T-helper 2 cell treated with Interferon-gamma antibody and Interleukin-4, amounts not matched to agents 100 ng/mL and 5 ng/mL, for 36 hours (primary cell): Measurements from ENCODE around the gene LRRC32. TPM values are rescaled to one million over a fixed set of nuclear protein-coding genes. Genes with fewer than 3 reads are reported as not detected.

ENCODE experiments used
- intact Hi-C: fragments of 100-400 bp; cut with micrococcal nuclease; formaldehyde crosslinking; loops from one replicate; pipeline ENCODE4 v1.15.1; 2023
- total RNA-seq: library from RNA; stranded (reverse); gene quantifications from 2 replicates; pipeline ENCODE4 v1.2.3, GENCODE V29; 2022

Gene LRRC32
- total RNA-seq, 1 donor from 2014 or later, result 11.4 TPM

GRCh38 chr11:76680518-76681425, 10.2 kb upstream of the LRRC32 start:
- intact Hi-C loops, result loop anchor here (1.0 to 5.0 kb wide), 4 partner anchors 129 to 473 kb away; partner anchors contain the start of genes EMSY, GVQW3 and THAP12

GRCh38 chr11:76678321-76678720, 7.8 kb upstream of the LRRC32 start:
- intact Hi-C loops, result no loop called here

GRCh38 chr11:76677458-76677765, 6.9 kb upstream of the LRRC32 start:
- intact Hi-C loops, result no loop called here

- intact Hi-C loops, result no loop called here
Measured at GRCh38 chr11:76676636-76677457, 6.3 kb upstream of the LRRC32 start.

- intact Hi-C loops, result loop anchor here (5.0 kb wide), 1 partner anchor 82 kb away; no protein-coding TSS in a partner anchor
Measured at GRCh38 chr11:76674517-76675400, 4.2 kb upstream of the LRRC32 start.

- intact Hi-C loops, result loop anchor here (5.0 kb wide), 1 partner anchor 81 kb away; no protein-coding TSS in a partner anchor
Measured at GRCh38 chr11:76673176-76674142, 2.9 kb upstream of the LRRC32 start.

- intact Hi-C loops, result loop anchor here (5.0 kb wide), 1 partner anchor 80 kb away; no protein-coding TSS in a partner anchor
Measured at GRCh38 chr11:76672431-76673175, 2.1 kb upstream of the LRRC32 start.

- intact Hi-C loops, result loop anchor here (5.0 kb wide), 1 partner anchor 79 kb away; no protein-coding TSS in a partner anchor
Measured at GRCh38 chr11:76671626-76672309, 1.2 kb upstream of the LRRC32 start.

GRCh38 chr11:76671237-76671592, 668 bp upstream of the LRRC32 start:
- intact Hi-C loops, result loop anchor here (5.0 kb wide), 1 partner anchor 79 kb away; no protein-coding TSS in a partner anchor

- intact Hi-C loops, result loop anchor here (5.0 kb wide), 1 partner anchor 78 kb away; no protein-coding TSS in a partner anchor
Measured at GRCh38 chr11:76669901-76670484, 554 bp downstream of the LRRC32 start.

- intact Hi-C loops, result no loop called here
Measured at GRCh38 chr11:76668362-76669155, 2.0 kb downstream of the LRRC32 start.

- intact Hi-C loops, result no loop called here
Measured at GRCh38 chr11:76667856-76668255, 2.7 kb downstream of the LRRC32 start.

- intact Hi-C loops, result no loop called here
Measured at GRCh38 chr11:76667271-76667818, 3.2 kb downstream of the LRRC32 start.

- intact Hi-C loops, result no loop called here
Measured at GRCh38 chr11:76666830-76667229, 3.7 kb downstream of the LRRC32 start.

GRCh38 chr11:76666408-76666807, 4.1 kb downstream of the LRRC32 start:
- intact Hi-C loops, result no loop called here

- intact Hi-C loops, result loop anchor here (2.0 kb wide), 1 partner anchor 37 kb away; no protein-coding TSS in a partner anchor
Measured at GRCh38 chr11:76665921-76666351, 4.6 kb downstream of the LRRC32 start.

- intact Hi-C loops, result loop anchor here (2.0 kb wide), 1 partner anchor 36 kb away; no protein-coding TSS in a partner anchor
Measured at GRCh38 chr11:76665172-76665571, 5.4 kb downstream of the LRRC32 start.
